ENCODE measurements around the gene NR6A1.

Gene NR6A1

GRCh38 chr9:124661271-124661670, 109.8 kb downstream of the NR6A1 start:
- Histone ChIP-seq H3K27ac (replicated peaks) (peak overlapping the region; percentile 95), H3K27me3 (ENCODE audit: insufficient read depth, poor library complexity, severe bottlenecking) (no peaks in the 10 kb centered on the region), H3K4me3 (replicated peaks; ENCODE audit: insufficient read depth, low read length) (no peak overlapping the region)
- TF ChIP-seq POLR2AphosphoS5 (IDR thresholded peaks at IDR 0.05; ENCODE audit: low read depth) = no peak
- TF ChIP-seq CTCF (IDR thresholded peaks at IDR 0.05; ENCODE audit: insufficient read depth, low read length) = no peak
- TF ChIP-seq GABPA (IDR thresholded peaks at IDR 0.05; ENCODE audit: low read depth) = no peak
- TF ChIP-seq, protein P1, sequence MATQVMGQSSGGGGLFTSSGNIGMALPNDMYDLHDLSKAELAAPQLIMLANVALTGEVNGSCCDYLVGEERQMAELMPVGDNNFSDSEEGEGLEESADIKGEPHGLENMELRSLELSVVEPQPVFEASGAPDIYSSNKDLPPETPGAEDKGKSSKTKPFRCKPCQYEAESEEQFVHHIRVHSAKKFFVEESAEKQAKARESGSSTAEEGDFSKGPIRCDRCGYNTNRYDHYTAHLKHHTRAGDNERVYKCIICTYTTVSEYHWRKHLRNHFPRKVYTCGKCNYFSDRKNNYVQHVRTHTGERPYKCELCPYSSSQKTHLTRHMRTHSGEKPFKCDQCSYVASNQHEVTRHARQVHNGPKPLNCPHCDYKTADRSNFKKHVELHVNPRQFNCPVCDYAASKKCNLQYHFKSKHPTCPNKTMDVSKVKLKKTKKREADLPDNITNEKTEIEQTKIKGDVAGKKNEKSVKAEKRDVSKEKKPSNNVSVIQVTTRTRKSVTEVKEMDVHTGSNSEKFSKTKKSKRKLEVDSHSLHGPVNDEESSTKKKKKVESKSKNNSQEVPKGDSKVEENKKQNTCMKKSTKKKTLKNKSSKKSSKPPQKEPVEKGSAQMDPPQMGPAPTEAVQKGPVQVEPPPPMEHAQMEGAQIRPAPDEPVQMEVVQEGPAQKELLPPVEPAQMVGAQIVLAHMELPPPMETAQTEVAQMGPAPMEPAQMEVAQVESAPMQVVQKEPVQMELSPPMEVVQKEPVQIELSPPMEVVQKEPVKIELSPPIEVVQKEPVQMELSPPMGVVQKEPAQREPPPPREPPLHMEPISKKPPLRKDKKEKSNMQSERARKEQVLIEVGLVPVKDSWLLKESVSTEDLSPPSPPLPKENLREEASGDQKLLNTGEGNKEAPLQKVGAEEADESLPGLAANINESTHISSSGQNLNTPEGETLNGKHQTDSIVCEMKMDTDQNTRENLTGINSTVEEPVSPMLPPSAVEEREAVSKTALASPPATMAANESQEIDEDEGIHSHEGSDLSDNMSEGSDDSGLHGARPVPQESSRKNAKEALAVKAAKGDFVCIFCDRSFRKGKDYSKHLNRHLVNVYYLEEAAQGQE (IDR thresholded peaks at IDR 0.05; ENCODE audit: insufficient replicate concordance, low read depth) = no peak
- TF ChIP-seq SPI1 (IDR thresholded peaks at IDR 0.05; ENCODE audit: borderline replicate concordance, low read depth) = no peak
- no peak for DNase-seq (ENCODE audit: low read depth in 1 of 2, low spot score in 1 of 2)

DNA sequence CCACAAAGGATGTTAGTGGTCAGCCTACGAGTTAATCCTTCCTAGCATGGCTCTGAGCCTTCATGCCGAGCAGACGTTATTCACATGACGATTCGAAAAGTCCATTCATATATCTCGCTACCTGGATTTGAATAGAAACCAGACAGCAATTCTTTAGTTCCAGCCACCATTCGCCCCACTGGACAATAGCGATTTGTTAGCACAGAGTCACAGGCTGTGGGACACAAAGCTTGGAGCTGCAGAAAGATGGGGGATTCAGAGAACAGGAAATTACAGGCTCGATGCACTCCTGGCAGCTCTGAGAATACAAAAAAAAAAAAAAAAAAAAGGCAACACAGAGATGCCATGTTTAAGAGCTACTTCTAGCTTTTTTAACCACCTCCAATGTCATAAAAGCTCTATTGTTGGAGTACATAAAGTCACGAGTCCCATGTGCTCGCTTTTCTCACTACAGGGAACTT, 110.7 kb downstream of the NR6A1 start:
- peak overlapping the region; percentile 95 for H3K27ac ChIP-seq (replicated peaks)
- peak; percentile 16 to 42 for DNase-seq (ENCODE audit: low read depth in 1 of 2, low spot score in 1 of 2)
- H3K4me3 ChIP-seq (replicated peaks; ENCODE audit: insufficient read depth, low read length) = peak overlapping the region; percentile 40
- TF ChIP-seq, protein P1 (IDR thresholded peaks at IDR 0.05; ENCODE audit: insufficient replicate concordance, low read depth) = no peak
- no peak for TF ChIP-seq CTCF (IDR thresholded peaks at IDR 0.05; ENCODE audit: insufficient read depth, low read length)
- no peak for TF ChIP-seq GABPA (IDR thresholded peaks at IDR 0.05; ENCODE audit: low read depth)
- TF ChIP-seq SPI1 (IDR thresholded peaks at IDR 0.05; ENCODE audit: borderline replicate concordance, low read depth) = no peak
- TF ChIP-seq POLR2AphosphoS5 (IDR thresholded peaks at IDR 0.05; ENCODE audit: low read depth) = no peak
- no peaks in the 10 kb centered on the region for H3K27me3 ChIP-seq (ENCODE audit: insufficient read depth, poor library complexity, severe bottlenecking)

- H3K27me3 ChIP-seq (ENCODE audit: insufficient read depth, poor library complexity, severe bottlenecking) = no peaks in the 10 kb centered on the region
- DNase-seq (ENCODE audit: low read depth in 1 of 2, low spot score in 1 of 2) = peak; percentile 66 to 86
- H3K4me3 ChIP-seq (replicated peaks; ENCODE audit: insufficient read depth, low read length) = peak overlapping the region; percentile 40
- peak overlapping the region; percentile 95 for H3K27ac ChIP-seq (replicated peaks)
- no peak for TF ChIP-seq GABPA (IDR thresholded peaks at IDR 0.05; ENCODE audit: low read depth)
- TF ChIP-seq SPI1 (IDR thresholded peaks at IDR 0.05; ENCODE audit: borderline replicate concordance, low read depth) = peak; percentile 57; the same call in 1 of the 2 replicates
- TF ChIP-seq, protein P1 (IDR thresholded peaks at IDR 0.05; ENCODE audit: insufficient replicate concordance, low read depth) = no peak
- TF ChIP-seq CTCF (IDR thresholded peaks at IDR 0.05; ENCODE audit: insufficient read depth, low read length) = no peak
- peak; percentile 62 for TF ChIP-seq POLR2AphosphoS5 (IDR thresholded peaks at IDR 0.05; ENCODE audit: low read depth)
Observed at GRCh38 chr9:124659099-124659659, 111.9 kb downstream of the NR6A1 start.

Data from HL-60 (cell line).